ENCODE measurements around the gene PRR14.
"Not testable (repeated sequence)": the region's sequence is repeated elsewhere in the genome, so short reads cannot be mapped to it uniquely, and the experiment has no call there.

PRR14 gene

DNA sequence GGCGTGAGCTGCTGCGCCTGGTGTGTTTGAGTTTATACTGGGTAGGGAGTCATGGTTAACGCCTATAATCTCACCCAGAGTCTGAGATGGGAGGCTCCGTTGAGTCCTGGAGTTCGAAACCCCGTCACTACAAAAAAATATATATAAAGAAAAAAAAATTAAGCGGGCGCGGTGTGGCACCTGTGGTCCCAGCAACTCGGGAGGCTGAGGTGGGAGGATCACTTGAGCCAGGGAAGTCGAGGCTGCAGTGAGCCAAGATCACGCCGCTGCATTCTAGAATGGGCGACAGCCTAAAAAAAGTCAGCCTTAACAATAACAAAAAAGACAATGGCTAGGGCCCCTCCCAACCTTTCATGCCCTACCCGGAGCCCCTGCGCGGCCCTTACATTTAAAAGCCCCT lies 17.2 kb upstream of the PRR14 start:
- DNase-seq = no peak

DNA sequence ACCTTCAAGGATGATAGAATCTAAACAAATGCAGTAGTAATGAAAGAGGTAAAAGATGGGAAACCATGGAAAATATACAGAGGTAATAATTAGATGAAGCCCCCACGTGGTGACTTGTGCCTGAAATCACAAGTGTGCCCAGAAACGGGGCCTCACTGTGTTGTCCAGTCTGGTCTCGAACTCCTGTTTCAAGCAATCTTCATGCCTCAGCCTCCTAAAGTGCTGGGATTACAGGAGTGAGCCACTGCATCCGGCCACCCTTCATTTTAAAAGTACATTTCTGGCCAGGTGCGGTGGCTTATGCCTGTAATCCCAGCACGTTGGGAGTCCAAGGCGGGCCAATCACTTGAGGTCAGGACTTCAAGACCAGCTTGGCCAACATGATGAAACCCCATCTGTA lies 14.2 kb upstream of the PRR14 start:
- no peak for DNase-seq

DNA sequence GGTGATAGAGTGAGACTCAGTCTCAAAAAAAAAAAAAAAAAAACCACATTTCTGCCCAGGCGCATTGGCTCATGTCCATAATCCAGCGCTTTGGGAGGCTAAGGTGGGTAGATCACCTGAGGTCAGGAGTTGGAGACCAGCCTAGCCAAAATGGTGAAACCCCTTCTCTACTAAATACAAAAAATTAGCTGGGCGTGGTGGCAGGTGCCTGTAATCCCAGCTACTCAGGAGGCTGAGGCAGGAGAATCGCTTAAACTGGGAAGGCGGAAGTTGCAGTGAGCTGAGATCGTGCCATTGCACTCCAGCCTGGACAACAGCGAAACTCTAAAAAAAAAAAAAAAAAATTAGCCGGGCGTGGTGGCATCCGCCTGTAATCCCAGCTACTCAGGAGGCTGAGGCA lies 13.6 kb upstream of the PRR14 start:
- DNase-seq = not testable (repeated sequence)

DNA sequence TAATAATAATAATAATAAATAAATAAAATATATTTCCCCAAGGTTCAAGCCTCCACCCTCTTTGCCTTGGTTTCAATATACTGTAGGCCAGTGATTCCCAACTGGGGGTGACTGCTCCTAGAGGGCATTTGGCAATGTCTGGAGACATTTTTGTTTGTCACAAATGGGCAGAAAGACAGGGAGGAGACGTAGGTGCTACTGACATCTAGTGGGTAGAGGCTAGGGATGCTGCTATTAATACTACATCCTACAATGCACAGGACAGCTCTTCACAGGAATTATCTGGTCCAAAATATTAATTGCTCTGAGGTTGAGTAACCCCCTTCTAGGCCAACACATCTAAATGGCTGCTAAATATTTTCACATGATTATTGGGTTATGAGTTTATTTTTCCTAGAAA lies 12.8 kb upstream of the PRR14 start:
- no peak for DNase-seq

DNA sequence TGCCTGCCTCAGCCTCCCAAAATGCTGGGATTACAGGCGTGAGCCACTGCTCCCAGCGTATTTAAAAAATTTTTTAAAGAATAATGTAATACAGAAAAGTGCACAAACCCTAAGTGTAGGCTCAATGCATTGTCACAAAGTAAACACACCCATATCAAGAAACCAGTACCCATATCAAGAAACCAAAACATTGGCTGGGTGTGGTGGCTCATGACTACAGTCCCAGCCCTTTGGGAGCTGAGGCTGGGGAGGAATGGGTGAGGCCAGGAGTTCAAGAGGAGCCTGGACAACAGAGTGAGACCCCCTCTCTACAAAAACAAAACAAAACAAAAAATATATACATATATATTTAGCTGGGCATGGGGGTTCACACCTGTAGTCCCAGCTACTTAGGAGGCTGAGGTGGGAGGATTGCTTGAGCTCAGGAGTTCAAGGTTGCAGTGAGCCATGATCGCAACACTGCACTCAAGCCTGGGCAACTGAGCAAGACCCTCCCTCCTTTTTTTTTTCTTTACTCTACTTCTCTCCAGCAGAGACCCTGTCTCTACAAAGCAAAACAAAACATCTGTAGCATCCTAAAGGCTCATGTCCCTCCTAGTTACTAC lies 9.3 kb upstream of the PRR14 start:
- DNase-seq = no peak

DNA sequence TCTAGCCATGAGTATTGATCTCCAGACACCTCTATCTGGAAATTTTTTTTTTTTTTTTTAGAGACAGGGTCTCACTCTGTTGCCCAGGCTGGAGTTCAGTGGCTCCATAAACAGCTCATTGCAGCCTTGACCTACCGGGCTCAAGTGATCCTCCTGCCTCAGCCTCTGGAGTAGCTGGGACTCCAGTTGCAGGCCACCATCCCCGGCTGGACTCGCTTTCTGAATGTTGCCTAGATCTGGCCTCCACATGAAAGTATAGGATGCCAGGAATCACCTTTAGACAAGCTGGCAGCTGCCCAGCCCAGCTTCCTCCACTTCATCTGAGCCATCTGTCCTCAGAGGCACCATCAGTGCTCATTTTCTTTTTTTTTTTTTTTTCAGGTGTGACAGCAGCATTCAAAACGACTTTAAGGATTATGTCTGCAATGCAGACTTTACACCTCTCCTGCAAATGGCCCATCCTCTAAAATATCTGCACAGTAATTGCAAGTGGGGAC lies 6.4 kb upstream of the PRR14 start:
- no peak for DNase-seq

DNA sequence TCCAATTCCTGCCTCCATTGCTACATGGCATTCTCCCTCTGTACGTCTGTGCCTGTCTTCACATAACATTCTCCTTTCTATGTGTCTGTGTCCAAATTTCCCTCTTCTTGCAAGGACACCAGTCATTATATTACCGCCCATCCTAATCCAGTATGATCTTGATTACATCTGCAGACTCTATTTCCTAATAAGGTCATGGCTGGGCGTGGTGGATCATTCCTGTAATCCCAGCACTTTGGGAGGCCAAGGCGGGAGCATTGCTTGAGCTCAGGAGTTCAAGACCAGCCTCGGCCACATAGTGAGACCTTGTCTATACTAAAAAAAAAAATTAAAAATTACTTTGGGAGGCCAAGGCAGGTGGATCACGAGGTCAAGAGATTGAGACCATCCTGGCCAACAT lies 5.0 kb upstream of the PRR14 start:
- no peak for DNase-seq

DNA sequence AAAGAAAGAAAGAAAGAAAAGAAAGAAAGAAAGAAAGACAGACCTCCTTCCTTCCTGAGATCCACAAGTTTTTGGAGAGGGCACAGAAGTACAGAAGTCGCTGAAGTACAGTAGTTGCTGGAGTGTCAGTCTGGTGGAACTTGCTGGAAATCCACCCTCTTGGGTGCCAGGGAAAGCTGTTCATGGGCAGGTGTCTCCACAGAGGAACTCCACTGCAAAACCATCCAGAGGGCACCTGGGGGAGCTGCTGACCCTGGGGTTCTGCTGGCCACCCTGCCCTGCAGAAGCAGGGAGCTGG lies 3.5 kb upstream of the PRR14 start:
- no peak for DNase-seq

DNA sequence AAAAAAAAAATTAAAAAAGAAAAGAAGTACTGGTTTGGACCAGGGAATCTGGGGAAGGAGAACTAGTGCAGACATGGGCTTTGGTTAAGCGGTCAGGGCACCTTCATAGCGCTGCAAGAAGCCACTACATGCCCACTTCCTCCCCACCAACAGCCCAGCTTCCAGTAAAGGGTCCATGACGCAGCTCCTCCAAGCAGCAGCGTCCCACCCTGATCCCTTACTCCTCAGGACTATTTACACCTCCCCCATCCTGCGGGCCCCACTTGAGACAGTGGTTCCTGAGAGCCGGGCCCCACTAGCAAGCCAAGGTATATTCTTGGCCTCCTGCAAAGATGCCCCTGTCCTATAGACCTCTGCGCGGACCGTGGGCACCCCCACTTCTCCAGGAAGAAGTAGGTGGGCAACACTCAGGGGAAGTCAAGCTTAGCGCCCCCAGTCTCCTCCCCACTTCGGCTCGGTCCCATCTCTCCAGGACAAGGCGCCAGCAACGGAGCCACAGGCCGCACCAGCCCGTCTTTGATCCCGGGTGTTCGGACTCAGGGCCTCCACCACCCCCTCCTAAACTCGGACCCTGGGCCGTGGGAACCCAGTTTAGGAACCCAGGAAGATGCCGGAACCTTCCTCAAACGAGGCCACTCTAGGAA lies 913 bp upstream of the PRR14 start:
- no peak for DNase-seq

DNA sequence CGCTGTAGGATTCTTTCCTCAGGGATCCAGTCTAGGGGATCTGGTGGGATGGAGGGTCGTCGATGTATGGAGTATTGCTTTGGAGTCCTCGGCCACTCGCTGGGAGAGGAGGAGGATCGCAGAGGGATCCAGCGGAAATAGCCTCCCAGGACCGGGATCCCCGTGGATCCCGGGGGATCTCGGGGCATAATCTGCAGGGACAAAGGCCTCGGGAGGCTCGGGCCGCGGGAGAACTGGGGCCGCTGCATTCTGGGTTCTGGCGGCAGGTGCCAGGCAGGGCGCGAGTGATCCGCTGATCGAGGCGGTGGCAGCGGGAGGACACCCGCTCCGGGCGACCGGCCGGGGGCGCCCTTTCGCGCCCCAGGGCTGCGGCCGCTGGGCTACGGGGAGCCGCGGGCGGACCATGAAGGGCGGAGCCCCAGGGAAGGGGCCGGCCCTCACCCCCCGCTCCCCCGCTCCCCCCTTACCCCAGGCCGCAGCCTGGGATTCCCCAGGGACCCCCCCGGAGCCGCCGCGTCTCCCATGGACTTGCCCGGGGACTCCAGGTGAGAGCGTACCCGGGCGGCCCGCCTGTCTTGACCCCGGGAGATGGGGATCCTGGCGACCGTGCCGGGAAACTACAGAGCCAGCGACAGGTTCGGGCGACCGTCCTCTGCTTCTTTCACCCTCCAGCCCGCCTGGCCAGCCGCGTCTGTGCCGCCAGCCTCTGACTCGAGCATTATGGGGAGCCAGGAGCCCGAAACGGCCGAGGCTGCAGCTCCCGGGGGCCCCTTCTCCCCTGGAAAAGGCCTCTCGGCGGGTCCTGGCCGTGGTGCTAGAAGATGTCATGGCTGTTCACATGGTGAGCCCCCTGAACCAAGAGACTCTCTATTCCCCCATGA lies 604 bp downstream of the PRR14 start:
- peak; percentile 63 for DNase-seq

DNA sequence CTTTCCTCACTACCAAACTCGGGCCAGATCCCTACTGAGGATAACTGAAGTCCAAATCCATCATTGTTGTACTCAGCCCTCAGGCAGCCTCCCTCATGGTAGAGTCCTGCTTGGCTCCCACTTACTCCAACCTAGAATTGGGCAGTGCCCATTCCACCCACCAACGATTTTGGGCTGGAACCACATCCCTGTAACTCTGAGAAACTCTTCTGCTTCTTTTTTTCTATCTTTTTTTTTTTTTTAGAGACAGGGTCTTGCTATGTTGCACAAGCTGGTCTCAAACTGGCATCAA lies 1.2 kb downstream of the PRR14 start:
- no peak for DNase-seq

DNA sequence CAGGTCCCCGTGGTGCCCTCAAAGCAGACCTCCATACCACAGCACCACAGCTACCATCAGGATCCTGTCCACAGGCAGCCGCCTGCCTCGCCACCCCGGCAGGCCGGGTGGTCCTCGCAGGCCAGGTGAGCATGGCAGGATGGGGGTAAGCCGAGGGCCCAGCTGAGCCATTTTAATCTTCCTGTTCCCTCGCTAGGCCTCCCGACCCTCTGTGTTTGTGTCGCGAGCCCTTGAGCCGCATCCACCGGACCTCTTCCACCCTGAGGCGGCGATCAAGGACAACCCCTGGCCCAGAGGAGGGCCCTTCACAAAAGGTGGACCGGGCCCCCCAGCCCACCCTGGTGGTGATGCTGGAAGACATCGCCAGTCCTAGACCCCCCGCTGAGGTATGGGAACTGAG lies 2.0 kb downstream of the PRR14 start:
- DNase-seq = no peak

DNA sequence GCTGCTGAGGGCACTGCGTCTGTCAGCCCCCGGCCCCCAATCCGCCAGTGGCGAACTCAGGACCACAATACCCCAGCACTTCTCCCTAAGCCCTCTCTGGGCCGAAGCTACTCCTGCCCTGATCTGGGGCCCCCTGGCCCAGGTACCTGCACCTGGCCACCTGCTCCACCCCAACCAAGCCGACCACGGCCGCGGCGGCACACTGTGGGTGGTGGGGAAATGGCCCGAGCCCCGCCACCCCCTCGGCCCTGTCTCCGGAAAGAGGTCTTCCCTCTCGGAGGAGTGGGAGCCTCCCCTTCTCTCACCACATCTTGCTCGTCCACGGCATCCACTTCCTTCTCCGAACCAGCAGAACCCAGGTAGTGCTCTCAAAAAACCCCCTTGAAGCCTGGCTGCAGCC lies 4.1 kb downstream of the PRR14 start:
- no peak for DNase-seq

DNA sequence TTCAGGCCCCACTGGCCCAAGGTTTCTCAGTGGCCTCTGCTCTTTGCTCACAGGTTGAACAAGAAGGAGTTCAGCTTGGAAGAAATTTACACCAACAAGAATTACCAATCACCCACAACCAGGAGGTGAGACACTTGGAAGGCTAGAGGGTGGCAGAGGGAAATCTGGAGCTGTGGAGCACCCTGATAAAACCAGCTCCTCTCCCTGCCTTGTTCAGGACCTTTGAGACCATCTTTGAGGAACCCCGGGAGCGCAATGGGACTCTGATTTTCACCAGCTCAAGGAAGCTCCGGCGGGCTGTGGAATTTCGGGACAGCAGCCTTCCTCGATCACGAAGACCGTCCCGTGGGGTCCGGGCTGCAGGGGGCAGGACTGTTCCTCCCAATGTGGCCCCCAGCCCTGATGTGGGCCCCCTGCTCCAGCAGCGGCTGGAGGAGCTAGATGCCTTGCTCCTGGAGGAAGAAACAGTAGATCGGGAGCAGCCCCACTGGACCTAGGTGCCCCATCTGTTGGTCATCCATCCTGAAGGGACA lies 5.1 kb downstream of the PRR14 start:
- no peak for DNase-seq

DNA sequence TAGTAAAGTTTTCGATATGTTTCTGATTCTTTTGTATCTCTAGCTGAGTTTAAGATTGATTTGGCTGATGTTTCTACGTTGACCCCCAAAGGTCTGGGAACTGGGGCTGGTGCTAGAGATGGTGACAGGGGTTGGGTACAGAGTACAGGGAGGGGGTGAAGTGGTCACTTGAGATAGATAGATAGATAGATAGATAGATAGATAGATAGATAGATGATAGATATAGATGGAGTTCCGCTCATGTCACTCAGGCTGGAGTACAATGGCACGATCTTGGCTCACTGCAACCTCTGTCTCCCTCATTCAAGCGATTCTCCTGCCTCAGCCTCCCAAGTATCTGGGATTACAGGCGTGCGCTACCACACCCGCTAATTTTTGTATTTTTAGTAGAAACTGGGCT lies 5.6 kb downstream of the PRR14 start:
- no peak for DNase-seq

DNA sequence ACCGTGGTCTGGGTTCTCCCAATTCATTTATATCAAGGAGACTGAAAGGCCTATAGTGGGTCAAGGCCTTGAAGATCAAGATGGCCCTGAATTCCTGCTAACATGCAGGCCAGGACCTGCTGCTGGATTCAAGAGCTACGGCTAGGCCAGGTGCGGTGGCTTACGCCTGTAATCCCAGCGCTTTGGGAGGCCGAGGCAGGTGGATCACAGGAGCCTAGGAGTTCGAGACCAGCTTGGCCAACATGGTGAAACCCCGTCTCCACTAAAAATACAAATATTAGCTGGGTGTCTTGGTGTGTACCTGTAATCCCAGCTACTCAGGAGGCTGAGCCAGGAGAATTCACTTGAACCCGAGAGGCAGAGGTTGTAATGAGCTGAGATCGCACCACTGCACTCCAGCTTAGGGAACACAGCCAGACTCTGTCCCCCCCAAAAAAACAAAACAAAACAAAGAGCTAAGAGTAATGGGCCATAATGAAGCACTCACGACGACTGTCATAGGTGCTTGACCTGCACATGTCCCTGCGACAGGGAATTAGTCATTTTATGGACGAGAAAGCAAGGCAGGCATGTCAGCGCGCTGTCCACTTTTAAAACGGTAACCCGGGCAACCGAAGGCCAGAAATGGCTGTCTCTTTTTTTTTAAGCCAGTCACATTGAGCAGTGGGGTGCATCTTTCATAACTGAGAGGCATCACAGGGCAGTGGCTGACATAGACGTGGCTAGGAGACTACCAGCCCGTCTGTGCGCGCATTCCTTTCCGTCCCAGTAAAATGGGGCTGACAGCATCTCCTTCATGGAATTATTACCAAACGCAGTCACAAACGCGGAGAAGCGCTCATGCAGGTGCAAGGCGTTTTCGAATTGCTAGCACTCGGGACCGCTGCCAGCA lies 6.5 kb downstream of the PRR14 start:
- no peak for DNase-seq

DNA sequence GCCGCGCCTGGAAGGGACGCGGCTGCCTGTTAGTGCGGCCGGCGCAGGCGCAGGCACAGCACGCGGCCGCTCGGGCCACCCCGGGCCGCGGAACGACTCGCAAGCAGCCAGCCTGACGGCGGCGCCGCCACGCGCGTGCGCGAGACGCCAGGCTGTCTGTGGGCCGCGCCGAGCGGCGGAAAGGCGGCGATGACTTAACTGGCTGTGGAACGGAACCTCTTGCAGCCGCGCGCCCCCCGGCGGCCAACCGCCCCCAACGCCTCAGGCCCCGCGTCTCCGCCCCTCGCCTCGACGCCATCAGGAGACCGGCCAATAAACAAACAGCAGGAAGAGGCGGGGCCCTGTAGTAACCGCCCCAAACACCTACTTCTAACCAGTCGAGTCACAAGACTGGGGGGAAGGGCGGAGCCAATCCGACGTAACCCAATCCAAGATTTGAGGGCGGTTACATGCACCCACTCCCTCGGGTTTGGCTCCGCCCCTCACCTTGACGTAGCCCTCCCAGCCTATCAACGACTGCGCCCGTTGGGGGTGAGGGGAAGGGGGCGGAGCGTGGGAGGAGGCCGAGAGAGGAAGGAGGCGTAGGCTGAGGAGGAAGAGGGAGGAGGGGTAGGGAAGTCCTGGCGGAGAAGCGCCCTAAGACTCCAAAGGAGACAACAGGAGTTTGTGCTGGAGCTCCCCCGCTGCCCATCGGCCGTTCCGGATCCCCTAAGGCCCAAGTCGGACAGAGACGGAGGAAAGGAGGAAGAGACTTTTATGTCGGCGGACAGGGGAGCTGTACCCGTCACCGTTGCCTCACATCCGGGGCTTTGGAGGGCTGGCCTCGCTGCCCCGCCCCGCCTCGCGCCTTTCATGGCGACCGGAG lies 7.3 kb downstream of the PRR14 start, which contains the start of gene FBRS:
FBRS (plus strand) TSS at position 566 of the 865 bp plus-strand sequence. CDS start 1,088 bp downstream, outside the sequence.
- peak; percentile 100 for DNase-seq

DNA sequence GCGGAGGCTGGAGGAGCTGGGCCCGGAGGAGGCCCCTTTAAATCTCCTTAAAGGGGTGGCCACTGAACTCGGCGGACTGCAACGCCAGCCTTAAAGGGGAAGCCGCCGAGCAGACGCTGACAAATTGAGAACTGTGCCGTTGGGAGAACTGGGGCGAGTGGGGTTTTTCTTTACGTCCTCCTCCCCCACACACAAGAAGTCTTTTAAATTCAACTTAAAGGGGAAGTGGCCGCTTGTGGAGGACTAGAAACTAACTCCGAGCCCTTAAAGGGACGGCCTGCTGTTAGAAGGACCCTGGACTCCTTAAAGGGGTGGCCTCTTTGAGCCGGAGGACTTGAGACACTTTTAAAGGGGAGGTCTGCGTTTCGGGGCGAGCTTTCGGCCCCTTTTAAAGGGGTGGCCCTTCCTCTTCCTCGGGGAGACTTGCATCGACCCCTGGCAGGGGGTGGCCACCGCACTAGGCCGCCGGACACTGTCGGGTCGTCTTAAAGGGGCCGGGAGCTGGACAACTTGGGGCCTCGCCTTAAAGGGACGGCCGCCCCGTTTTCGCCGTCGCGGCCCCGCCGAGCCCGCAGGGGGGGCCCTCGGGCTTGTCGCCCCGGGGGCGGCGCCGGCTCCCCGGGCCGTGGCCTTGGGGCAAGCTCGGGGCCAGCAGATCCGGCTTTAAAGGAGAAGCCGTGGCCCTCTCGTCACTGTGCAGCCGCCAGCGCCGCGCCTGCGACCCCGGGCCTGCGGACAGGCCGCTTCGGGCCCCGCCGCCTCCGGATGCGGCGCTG lies 8.2 kb downstream of the PRR14 start:
- no peak for DNase-seq

DNA sequence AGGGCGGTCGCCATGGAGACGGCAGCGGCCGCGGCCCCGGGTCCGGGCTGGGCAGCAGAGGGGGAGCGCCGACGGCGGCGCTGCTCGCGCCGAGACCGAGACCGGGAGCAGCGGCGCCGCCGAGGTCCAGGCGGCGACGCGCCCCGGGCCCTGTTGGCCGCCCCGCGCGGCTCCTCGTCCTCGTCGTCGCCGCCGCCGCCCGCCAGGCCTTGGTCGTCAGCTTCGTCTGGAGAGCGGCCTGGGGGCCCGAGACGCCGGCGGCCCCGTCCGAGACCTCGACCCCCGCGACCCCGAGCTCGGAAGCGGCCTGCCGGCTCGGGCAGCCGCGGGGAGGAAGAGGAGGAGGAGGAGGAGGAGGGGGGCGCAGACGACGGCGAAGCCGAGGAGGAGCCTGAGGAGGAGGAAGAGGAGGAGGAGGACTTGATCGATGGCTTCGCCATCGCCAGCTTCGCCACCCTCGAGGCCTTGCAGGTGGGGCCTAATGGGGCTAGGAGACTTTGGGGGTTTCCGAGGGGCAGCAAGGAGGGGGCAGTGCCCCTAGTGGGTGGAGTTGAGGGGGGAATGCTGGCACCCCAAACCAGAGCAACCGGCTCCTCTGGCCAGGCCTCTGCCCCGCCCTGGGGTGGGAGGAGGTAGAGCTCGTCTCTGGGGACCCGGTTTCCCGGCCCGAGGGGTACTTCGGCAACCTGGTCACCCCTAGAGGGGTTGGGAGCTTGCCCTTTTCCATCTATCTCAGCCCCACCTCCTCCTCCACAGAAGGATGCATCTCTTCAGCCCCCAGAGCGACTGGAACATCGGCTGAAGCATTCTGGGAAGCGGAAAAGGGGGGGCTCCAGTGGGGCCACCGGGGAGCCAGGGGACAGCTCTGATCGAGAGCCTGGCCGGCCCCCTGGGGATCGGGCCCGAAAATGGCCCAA lies 9.0 kb downstream of the PRR14 start:
- DNase-seq = peak; percentile 33

Data from activated T-cell treated with anti-CD3 and anti-CD28 coated beads for 4 hours (primary cell).